Hepatocyte (in vitro differentiated cells): ENCODE results near the gene GPR179. TPM values are rescaled to one million over a fixed set of nuclear protein-coding genes. Genes with fewer than 3 reads are reported as not detected.

ENCODE experiments used
- DNase-seq: peaks from one replicate; pipeline ENCODE4 v3.0.0-alpha.2; 2016; ENCODE audit warnings: low spot score
- H2AFZ ChIP-seq: fragments of 200-600 bp; sonication (generic); 2 replicates; pipeline ENCODE4 v1.6.0; 2016; ENCODE audit warnings: antibody characterized with exemption, mild to moderate bottlenecking
- H3K27ac ChIP-seq: fragments of 200-600 bp; sonication (generic); 2 replicates; pipeline ENCODE4 v1.5.1; 2016; ENCODE audit warnings: mild to moderate bottlenecking
- H3K27me3 ChIP-seq: fragments of 200-600 bp; sonication (generic); 2 replicates; pipeline ENCODE4 v1.6.1; 2016
- H3K36me3 ChIP-seq: fragments of 200-600 bp; sonication (generic); replicated peaks from 2 replicates; pipeline ENCODE4 v1.5.1; 2016; ENCODE audit warnings: low read depth; ENCODE audit not compliant: insufficient read depth
- H3K4me1 ChIP-seq: fragments of 200-600 bp; sonication (generic); 2 replicates; pipeline ENCODE4 v1.5.1; 2016; ENCODE audit warnings: mild to moderate bottlenecking, moderate library complexity; ENCODE audit not compliant: insufficient read depth
- H3K4me2 ChIP-seq: fragments of 200-600 bp; sonication (generic); 2 replicates; pipeline ENCODE4 v1.6.0; 2016
- H3K4me3 ChIP-seq: fragments of 200-600 bp; sonication (generic); 2 replicates; pipeline ENCODE4 v1.5.1; 2016; ENCODE audit warnings: mild to moderate bottlenecking
- H3K79me2 ChIP-seq: fragments of 200-600 bp; sonication (generic); 2 replicates; pipeline ENCODE4 v1.6.0; 2017; ENCODE audit warnings: mild to moderate bottlenecking
- H3K9me2 ChIP-seq: fragments of 200-600 bp; sonication (generic); replicated peaks from 2 replicates; pipeline ENCODE4 v1.6.0; 2017; ENCODE audit warnings: mild to moderate bottlenecking; ENCODE audit not compliant: insufficient read depth
- H3K9me3 ChIP-seq: fragments of 200-600 bp; sonication (generic); 2 replicates; pipeline ENCODE4 v1.5.1; 2016; ENCODE audit warnings: low read depth, mild to moderate bottlenecking
- H4K20me1 ChIP-seq: fragments of 200-600 bp; sonication (generic); 2 replicates; pipeline ENCODE4 v1.6.0; 2016; ENCODE audit warnings: mild to moderate bottlenecking; ENCODE audit not compliant: insufficient read depth, poor library complexity, severe bottlenecking
- EZH2 ChIP-seq: fragments of 200-600 bp; sonication (generic); IDR thresholded peaks from 2 replicates; pipeline ENCODE4 v1.6.1; 2016; ENCODE audit warnings: antibody characterized with exemption, mild to moderate bottlenecking, borderline replicate concordance
- EZH2phosphoT487 ChIP-seq: fragments of 200-600 bp; sonication (generic); IDR thresholded peaks from one replicate; pipeline ENCODE4 v1.6.1; 2018; ENCODE audit warnings: antibody characterized with exemption, mild to moderate bottlenecking, low read depth, moderate library complexity; ENCODE audit not compliant: unreplicated experiment, severe bottlenecking
- WGBS: methylation state at CpG from one replicate; pipeline ENCODE4 v1.1.6; 2016; ENCODE audit warnings: low lambda C conversion rate; ENCODE audit errors: missing lambda C conversion rate; 5-methylcytosine and 5-hydroxymethylcytosine counted together
- polyA plus RNA-seq: library from polyadenylated mRNA; unstranded; fragments of >200 nt; fragmentation: Nextera tagmentation; extraction: Ambion mirVana; gene quantifications from 2 replicates; pipeline ENCODE4 v1.2.1, GENCODE V29; 2016
- total RNA-seq: library from RNA; depleted of rRNA; stranded (reverse); fragments of >200 nt; gene quantifications from 2 replicates; pipeline ENCODE4 v1.2.3, GENCODE V29; 2014
- TF ChIP-seq, protein P1 (sequence below): fragments of 200-600 bp; sonication (generic); IDR thresholded peaks from 2 replicates; pipeline ENCODE4 v1.5.1; 2016; ENCODE audit warnings: antibody characterized with exemption, mild to moderate bottlenecking; ENCODE audit not compliant: poor library complexity

GPR179 gene, protein sequence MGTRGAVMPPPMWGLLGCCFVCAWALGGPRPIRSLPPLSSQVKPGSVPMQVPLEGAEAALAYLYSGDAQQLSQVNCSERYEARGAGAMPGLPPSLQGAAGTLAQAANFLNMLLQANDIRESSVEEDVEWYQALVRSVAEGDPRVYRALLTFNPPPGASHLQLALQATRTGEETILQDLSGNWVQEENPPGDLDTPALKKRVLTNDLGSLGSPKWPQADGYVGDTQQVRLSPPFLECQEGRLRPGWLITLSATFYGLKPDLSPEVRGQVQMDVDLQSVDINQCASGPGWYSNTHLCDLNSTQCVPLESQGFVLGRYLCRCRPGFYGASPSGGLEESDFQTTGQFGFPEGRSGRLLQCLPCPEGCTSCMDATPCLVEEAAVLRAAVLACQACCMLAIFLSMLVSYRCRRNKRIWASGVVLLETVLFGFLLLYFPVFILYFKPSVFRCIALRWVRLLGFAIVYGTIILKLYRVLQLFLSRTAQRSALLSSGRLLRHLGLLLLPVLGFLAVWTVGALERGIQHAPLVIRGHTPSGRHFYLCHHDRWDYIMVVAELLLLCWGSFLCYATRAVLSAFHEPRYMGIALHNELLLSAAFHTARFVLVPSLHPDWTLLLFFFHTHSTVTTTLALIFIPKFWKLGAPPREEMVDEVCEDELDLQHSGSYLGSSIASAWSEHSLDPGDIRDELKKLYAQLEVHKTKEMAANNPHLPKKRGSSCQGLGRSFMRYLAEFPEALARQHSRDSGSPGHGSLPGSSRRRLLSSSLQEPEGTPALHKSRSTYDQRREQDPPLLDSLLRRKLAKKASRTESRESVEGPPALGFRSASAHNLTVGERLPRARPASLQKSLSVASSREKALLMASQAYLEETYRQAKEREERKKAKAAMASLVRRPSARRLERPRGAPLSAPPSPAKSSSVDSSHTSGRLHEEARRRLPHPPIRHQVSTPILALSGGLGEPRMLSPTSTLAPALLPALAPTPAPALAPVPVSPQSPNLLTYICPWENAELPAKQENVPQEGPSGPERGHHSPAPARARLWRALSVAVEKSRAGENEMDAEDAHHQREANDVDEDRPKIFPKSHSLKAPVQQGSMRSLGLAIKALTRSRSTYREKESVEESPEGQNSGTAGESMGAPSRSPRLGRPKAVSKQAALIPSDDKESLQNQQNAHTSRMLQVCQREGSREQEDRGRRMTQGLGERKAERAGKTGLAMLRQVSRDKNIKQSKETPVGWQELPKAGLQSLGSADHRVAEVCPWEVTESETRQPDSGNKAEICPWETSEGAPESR (N-terminal part only)
- total RNA-seq (0.03 and 0.08 TPM in 2 replicates), polyA plus RNA-seq (0.19 TPM in 1 of 2 replicates, not detected in the other)

- no peaks in the 10 kb centered on the region for H3K36me3 ChIP-seq
- H3K4me2 ChIP-seq: no peak within 1 kb of the TSS
- no peaks in the 10 kb centered on the region for H3K9me2 ChIP-seq
- H2AFZ ChIP-seq: no peak within 1 kb of the TSS
- H4K20me1 ChIP-seq: no peaks in the 10 kb centered on the region
- no peaks in the 10 kb centered on the region for H3K9me3 ChIP-seq
- 86% methylated on average over 15 of the region's 18 CpGs for whole genome bisulfite sequencing
- DNase-seq: no peak
- H3K27me3 ChIP-seq: no peaks in the 10 kb centered on the region
- H3K27ac ChIP-seq: no peak within 1 kb of the TSS
- H3K4me3 ChIP-seq: no peak within 1 kb of the TSS
- no peaks in the 10 kb centered on the region for H3K79me2 ChIP-seq
- H3K4me1 ChIP-seq: no peaks in the 10 kb centered on the region
- TF ChIP-seq, protein P1, sequence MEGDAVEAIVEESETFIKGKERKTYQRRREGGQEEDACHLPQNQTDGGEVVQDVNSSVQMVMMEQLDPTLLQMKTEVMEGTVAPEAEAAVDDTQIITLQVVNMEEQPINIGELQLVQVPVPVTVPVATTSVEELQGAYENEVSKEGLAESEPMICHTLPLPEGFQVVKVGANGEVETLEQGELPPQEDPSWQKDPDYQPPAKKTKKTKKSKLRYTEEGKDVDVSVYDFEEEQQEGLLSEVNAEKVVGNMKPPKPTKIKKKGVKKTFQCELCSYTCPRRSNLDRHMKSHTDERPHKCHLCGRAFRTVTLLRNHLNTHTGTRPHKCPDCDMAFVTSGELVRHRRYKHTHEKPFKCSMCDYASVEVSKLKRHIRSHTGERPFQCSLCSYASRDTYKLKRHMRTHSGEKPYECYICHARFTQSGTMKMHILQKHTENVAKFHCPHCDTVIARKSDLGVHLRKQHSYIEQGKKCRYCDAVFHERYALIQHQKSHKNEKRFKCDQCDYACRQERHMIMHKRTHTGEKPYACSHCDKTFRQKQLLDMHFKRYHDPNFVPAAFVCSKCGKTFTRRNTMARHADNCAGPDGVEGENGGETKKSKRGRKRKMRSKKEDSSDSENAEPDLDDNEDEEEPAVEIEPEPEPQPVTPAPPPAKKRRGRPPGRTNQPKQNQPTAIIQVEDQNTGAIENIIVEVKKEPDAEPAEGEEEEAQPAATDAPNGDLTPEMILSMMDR: no peak
These were observed at the start of gene GPR179 for GRCh38 chr17:38343608-38344419. GPR179 (minus strand) TSS chr17:38343956; CDS start chr17:38343789, 167 bp downstream.

- Histone ChIP-seq H3K9me2 (no peaks in the 10 kb centered on the region), H3K27ac (no peak overlapping the region)
These were observed 35.7 kb upstream of the GPR179 start for GRCh38 chr17:38379448-38379847.

DNA sequence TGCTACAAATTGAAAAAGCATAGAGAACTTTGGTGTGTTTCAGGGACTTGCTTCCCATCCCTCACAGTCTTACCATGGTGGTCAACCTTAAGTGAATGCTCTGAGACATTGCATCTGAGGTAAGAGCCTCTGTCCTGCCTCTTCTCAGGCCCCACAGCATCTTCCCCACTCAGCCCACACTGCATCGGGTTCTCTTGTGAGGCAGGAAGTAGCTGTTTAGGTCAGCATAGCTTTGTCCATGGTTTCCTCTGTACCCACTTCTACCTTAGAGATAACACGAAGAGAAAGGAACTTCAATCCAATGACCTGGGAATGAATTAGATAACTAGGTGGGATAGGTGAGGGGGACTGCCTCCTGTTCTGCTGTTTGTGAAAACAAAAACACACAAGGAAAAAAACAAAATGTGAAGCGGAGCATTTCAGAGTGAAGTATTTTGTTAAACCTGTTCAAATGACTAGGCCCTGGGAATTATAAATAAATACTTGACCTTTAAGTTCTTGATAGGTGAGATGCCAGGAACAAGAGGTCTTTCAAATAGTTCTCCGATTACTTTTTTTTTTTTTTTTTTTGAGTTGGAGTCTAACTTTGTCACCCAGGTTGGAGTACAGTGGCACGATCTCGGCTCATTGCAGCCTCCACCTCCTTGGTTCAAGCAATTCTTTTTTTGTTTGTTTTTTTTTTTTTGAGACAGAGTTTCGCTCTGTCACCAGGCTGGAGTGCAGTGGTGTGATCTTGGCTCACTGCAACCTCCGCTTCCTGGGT is 25.5 kb upstream of the GPR179 start:
- TF ChIP-seq EZH2: no peak
- no peaks in the 10 kb centered on the region for H3K4me1 ChIP-seq
- H3K9me3 ChIP-seq: no peaks in the 10 kb centered on the region
- H3K4me3 ChIP-seq: no peak overlapping the region
- no peak overlapping the region for H3K4me2 ChIP-seq
- H3K9me2 ChIP-seq: no peaks in the 10 kb centered on the region
- no peaks in the 10 kb centered on the region for H3K36me3 ChIP-seq
- WGBS: 95% methylated on average over 8 of the region's 8 CpGs
- H4K20me1 ChIP-seq: no peaks in the 10 kb centered on the region
- H3K79me2 ChIP-seq: no peaks in the 10 kb centered on the region
- H3K27ac ChIP-seq: no peak overlapping the region
- DNase-seq: no peak
- H3K27me3 ChIP-seq: no peaks in the 10 kb centered on the region
- H2AFZ ChIP-seq: no peak overlapping the region

More at GRCh38 chr17:38379448-38379847, 35.7 kb upstream of the GPR179 start:
- Histone ChIP-seq H3K9me3 (no peaks in the 10 kb centered on the region), H3K4me2 (no peak overlapping the region), H2AFZ (no peak overlapping the region), H3K36me3 (no peaks in the 10 kb centered on the region), H3K27me3 (no peaks in the 10 kb centered on the region), H4K20me1 (no peaks in the 10 kb centered on the region), H3K79me2 (no peaks in the 10 kb centered on the region), H3K4me1 (no peaks in the 10 kb centered on the region), H3K4me3 (no peak overlapping the region)
- TF ChIP-seq EZH2phosphoT487: no peak
- WGBS: 92% methylated on average over 1 of the region's 1 CpG
- DNase-seq: no peak
